ENCODE measurements around the gene ABCD4.
A peak's percentile ranks its signal among the peaks of the same experiment; 100 is the strongest.
"Not testable (repeated sequence)": the region's sequence is repeated elsewhere in the genome, so short reads cannot be mapped to it uniquely, and the experiment has no call there.

The ABCD4 gene

DNA sequence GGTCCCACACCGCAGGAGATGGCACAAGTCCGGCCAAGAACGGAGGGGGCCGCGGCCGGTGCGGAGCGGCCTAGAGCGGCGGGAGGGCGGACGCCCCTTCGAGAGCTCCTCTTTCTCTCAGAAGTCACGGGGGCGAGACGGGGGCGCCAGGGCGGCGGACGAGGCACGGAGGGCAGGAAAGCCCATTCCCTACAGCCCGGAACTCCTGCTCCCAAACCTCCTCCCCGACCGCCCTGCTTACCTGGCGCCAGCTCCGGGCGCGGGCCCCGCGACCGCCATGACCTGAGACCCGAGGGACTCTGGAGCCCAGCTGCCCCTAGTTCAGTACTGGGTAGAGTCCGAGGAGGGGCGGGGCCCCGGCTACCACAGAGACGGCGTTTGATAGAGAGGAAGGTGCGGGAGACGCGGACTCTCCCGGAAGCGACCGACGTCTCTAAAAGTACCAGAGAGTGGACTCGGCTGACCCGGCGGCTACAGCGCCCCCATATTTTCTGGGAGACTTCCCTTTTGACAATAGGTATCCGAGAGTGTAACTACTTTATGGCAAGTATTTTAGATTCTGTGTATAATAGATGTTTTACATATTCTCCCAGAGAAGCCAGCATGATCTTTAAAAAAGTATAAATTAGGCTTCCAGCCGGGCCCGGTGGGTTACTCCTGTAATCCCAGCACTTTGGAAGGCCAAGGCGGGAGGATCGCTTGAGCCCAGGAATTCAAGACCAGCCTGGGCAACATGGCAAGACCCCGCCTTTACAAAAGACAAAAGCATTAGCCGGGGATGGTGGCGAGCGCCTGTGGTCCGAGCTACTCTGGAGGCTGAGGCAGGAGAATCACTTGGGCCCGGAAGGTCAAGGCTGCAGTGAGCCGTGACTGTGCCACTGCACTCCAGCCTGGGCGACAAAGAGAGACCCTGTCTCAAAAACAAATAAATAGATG lies at the start of gene ABCD4:
Gene ABCD4, minus strand, starts transcription at position 301 of the 936 bp plus-strand sequence. Its CDS starts 22 bp downstream, at position 279.
- H3K4me3 ChIP-seq, result peak within 1 kb of the TSS; percentile 67 to 97 (median 88)
- peak within 1 kb of the TSS; percentile 29 to 96 (median 90) for H3K27ac ChIP-seq

DNA sequence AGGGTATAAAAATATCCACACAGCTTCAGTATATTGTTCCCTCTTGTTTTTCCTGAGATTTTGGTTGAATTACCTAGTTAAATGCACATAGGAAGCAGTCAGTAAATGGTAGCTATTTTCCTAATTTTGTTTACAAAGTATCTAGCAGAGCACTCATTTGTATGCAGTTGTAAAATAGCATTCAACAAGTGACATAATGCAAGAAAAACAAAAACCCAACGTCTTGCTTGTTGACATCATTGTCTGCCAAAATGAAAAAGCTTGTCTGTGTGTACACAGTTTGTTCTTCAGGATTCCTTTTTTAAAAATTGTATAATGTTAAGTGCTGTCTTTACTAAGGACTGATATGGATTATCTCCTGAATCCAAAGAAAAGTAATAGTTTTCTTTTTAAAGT lies 48.2 kb upstream of the ABCD4 start:
- no peak overlapping the region for H3K27ac ChIP-seq
- no peak overlapping the region for H3K4me3 ChIP-seq

DNA sequence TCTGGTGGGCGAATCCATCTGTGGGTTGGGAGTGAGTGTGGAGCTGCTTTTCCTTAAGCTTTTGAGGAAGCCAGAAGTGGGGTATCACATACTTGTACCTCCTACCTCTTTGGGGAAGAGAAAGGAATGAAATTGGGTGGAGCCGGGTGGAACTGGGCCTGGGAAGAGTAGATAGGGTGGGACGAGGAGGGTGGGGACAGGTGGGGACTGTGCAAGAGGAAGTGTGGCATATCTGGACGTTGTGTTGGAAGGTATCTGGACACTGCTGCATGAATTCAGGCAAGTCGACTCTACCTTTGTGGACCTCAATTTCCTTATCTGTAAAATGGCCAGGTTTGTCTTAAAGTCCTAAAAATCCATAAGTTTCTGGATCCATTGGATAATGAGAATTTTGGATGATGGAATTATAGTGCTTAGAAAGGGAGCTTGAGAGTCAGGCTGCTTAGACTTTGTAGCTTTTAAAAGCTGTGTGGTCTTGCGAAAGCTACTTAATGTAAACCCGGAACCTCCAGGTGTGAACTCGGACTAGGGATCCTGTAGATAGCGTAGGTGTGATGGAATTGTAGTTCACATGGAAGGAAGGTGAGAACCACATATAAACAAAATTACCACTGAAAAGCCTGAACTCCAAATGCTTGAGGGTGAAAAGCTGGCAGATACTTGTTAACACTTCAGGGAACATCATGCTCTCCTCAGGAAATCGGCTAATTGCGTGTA lies 47.6 kb upstream of the ABCD4 start:
- Histone ChIP-seq H3K4me3 (no peak overlapping the region), H3K27ac (no peak overlapping the region)

DNA sequence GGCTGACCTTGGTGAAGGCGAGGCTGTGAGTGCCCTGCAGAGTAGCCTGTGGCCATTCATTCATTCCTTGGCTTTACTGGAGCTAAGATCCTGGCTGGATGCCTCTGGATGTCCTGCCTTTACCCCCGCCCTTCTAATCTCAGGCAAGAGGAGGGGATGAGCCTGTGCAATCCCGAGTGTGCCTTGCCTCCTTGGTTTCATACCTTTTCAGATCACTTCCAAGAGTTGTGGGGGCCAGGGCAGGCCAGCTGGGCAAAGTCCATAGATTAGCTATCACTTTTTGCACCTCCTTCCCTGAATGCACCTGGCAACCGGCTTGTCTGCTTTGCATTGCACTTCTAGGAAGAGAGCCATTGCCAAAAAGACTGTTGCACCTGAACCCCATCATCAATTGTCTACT lies 47.0 kb upstream of the ABCD4 start:
- Histone ChIP-seq H3K4me3 (no peak overlapping the region), H3K27ac (no peak overlapping the region)

DNA sequence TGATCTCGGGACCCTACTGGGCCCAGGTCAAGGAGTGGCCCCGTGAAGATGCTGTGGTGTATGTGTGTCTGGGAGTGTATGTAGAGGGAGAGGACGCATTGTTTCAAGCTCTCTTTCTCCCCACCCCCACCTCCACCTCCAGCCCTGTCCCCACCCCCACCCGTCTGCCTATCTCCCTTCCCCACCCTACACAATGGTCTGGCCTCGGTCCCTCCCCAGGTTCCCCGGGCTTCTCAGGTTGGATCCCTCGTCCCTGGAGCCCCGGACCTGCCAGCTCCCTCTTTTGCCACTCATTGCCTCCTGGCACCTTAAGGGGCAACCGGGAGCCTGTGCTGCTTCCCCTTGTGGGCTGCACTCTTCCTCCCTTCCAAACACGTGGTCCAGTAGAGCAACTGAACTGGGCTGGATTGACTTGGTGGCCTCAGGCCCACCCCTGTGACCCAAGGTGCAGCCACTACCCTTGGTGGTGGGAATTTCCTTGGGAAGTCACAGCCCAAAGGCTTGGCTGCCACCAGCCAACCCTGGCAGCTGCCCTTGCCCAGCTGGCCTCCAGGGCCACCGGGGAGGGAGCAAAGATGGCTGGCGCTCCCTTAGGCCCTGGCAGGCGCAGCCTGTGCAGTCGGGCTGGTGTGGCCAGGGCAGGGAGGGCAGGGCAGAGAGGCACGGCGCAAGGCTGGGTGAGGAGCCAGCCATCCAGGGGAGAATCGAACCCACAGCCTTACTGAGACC lies 46.2 kb upstream of the ABCD4 start:
- H3K4me3 ChIP-seq, result no peak overlapping the region
- no peak overlapping the region for H3K27ac ChIP-seq

DNA sequence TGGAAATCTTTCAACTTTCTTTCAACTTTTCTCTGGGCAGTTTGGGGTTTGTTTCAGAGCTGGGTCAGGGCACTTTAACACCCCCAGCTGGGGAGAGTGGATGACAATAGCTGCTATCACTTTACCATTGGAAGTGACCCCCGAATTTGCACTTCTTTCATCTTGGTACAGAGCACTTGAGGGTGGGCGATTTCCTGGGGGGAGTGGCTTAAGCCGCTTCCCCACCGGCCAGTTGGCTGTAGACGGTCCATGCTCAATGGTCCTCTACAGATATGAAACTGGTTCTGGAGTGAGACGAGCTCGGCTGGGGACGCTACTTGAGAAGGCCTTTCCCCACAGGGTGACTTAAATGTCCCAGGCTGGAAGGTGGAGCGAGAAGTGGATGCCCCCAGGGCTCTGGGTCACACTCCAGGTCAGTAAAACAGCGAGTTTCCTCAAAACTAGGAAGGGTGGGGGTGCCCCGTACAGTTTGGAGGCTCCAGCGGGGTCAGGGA lies 45.6 kb upstream of the ABCD4 start, which contains the start of gene VRTN:
Gene VRTN, plus strand, starts transcription at position 231 of the 494 bp plus-strand sequence. CDS start 8,313 bp downstream, outside the sequence.
- no peak within 1 kb of the TSS for H3K27ac ChIP-seq
- no peak within 1 kb of the TSS for H3K4me3 ChIP-seq

DNA sequence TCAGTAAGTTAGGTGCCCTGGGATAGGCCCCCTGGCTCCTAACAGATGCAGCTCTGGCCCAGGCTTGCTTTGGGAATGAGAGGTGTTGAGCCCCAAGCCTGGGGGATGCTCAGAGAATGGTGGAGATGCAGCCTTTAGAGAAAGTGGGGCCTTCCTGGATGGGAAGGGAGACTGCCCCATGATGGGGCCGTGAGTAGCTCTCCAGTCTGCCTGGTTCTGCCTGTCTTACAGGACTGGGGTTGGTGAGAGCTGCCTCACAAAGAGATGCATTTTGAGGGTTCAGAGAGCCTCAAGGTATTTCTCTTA lies 45.0 kb upstream of the ABCD4 start:
- Histone ChIP-seq H3K27ac (no peak overlapping the region), H3K4me3 (no peak overlapping the region)

DNA sequence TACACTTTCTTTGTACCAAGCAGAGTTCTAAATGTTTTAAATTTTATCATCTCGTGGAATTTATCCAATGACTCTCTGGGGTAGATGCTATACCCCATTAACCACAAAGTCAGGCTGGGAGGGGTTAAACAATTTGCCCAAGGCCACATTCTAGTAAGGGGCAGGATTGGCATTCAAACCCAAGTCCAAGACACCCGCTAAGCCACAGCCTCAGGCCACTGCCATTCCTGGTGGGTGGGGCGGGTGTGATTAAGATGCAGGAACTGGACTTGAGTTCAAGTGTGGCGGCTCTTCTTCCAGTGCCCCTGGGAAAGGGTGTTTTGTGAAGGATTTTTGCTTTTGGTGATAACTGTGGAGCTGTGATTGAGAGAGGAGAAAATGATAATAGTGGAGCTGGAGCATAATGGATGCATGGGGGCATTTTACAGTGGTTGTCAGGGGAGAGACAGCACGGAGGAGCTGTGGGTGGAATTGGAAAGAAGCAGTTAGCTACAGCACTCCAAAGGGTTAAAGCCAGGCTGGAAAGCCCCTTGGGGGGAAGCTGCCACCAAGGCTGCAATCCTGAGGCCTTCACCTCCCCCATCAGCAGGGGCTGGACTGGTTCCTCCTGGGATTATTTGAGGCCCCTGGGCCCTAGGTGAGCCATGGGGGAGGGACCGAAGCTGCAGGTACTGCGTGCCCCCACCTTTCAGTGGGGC lies 44.5 kb upstream of the ABCD4 start:
- no peak overlapping the region for H3K27ac ChIP-seq
- no peak overlapping the region for H3K4me3 ChIP-seq

DNA sequence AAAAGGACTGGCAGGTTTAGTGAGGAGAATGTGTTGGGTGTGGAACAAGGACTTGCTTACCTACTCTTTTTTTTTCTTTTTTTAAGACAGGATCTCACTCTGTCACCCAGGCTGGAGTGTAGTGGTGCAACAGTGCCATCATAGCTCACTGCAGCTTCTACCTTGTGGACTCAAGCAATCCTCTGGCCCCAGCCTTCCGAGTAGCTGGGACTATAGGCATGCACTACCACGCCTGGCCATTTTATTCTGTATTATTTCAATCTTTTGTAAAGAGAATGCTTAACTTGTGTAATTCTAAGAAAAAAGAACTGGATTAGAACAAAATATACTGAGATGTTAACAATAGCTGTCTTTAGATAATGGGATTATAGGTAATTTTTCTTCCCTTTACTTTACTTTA lies 43.6 kb upstream of the ABCD4 start:
- H3K4me3 ChIP-seq, result no peak overlapping the region
- no peak overlapping the region for H3K27ac ChIP-seq

DNA sequence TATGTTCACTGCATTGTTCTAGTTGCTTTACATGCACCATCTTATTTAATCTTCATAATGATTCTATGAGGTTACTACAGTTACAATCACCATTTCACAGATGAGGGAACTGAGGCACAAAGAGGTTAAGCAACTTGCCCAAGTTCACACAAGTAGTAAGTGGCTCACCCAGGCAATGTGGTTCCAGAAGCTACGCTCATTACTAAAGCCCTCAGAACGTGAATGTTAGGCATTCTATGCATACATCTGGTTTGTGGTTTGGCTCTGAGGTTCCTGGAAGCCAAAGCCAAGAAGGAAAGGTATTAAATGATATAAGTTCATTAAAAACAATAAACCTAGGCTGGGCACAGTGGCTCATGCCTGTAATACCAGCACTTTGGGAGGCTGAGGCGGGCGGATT lies 31.2 kb upstream of the ABCD4 start:
- H3K27ac ChIP-seq, result no peak overlapping the region
- H3K4me3 ChIP-seq, result no peak overlapping the region

DNA sequence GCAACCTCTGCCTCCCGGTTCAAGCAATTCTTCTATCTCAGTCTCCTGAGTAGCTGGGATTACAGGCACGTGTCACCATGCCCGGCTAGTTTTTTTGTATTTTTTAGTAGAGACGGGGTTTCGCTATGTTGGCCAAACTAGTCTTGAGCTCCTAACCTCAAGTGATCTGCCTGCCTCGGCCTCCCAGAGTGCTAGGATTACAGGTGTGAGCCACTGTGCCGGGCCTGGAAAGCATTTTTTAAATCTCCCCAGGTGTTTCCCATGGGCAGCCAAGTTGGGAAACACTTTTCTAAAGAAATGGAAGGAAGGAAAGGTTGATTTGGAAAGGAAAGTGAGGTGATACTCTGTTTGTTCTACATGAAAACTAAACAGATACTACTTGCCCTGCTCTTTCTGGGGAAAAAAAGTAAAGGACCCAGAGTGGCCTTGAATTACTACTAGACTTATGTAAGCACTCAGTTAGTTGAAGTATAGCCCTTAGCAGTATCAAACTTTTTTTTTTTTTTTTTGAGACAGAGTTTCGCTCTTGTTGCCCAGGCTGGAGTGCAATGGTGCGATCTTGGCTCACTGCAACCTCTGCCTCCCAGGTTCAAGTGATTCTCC lies 27.3 kb upstream of the ABCD4 start:
- not testable (repeated sequence) for H3K27ac ChIP-seq, H3K4me3 ChIP-seq

DNA sequence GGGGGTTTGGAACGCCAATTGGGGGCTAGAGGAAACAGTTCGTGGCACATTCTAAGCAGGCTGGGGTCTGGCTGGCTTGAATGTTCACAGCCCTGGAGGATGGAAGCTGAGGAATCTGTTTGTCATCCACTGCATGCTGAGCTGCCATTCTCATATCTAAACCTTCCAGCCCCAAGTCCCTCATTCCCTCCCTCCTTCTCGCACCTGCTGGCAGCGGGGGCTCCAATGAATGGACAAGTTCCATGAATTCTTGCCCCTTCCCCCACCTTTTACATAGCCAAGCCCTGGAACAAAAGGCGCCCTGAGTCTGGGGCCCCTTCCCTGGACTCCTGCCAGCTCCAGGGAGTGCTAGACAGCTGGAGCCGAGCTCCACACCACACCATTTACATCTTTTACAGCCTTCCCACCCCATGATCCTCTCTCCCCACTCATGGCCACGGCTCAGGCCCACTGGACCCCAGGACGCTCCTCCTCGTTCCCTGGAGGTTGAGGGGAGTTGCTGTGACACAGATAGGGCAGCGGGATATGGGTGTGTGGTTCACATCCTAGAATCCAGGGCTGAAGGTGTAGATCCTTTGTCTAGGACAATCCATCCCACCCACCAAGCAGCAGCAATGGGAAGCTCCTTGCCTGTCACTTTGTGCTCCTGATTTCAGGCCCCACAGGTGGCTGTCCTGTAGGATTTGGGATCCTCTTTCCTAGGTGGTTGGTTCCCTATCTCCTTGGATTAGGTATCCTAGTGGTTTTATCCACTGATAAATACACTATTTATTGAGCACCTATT lies 23.8 kb upstream of the ABCD4 start:
- no peak overlapping the region for H3K27ac ChIP-seq

DNA sequence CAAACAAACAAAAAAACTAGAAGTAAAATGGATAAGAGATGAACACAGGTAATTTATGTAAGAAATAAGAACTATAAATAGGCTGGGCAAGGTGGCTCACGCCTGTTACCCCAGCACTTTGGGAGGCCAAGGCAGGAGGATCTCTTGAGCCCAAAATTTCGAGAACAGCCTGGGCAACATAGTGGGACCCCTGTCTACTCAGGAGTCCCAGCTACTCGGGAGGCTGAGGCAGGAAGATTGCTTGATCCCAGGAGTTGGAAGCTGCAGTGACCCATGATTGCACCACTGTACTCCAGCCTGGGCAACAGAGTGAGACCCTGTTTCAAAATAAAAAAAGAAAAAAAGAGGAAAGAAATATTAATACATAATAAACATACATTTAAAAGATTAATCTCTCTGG lies 22.7 kb upstream of the ABCD4 start:
- H3K4me3 ChIP-seq, result no peak overlapping the region

More for the DNA sequence above, 23.8 kb upstream of the ABCD4 start:
- no peak overlapping the region for H3K4me3 ChIP-seq

DNA sequence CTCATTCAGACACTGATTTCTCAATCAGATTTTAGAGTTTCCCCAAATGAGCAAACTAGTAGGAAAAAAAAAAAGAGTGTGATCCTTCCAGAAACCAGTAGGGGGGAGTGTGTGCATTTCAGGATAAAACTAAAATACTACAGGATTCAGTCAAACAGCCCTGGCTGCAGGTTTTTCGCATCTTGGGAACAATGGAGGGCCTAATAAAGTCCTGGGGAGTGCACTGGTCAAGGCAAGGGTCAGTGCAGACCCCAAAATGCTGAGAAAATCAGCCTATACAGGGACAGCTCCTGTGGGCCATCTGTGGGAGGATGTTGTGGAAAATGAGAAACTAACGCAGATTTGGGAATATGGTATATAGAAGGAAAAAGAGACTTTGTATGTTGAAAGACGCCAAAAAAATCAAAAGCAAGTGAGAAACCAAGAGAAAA lies 22.2 kb upstream of the ABCD4 start:
- H3K27ac ChIP-seq, result no peak overlapping the region
- H3K4me3 ChIP-seq, result no peak overlapping the region

More for the DNA sequence above, 22.7 kb upstream of the ABCD4 start:
- H3K27ac ChIP-seq, result no peak overlapping the region

DNA sequence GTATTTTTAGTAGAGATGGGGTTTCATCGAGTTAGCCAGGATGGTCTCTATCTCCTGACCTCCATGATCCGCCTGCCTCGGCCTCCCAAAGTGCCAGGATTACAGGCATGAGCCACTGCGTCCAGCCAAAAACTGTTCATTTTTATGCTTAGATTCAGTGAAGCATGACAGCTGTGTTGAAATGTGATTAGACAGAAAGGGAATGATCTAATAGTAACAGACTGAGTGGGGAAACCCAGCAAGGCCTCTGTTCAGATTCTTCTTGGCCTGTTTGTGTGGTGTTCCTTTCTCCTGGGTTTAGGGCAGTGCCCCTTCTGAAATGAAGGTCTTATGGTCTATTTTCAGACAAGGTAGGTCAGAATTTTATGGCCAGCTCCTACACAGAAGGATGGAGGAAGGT lies 11.8 kb upstream of the ABCD4 start:
- Histone ChIP-seq H3K27ac (no peak overlapping the region), H3K4me3 (no peak overlapping the region)

DNA sequence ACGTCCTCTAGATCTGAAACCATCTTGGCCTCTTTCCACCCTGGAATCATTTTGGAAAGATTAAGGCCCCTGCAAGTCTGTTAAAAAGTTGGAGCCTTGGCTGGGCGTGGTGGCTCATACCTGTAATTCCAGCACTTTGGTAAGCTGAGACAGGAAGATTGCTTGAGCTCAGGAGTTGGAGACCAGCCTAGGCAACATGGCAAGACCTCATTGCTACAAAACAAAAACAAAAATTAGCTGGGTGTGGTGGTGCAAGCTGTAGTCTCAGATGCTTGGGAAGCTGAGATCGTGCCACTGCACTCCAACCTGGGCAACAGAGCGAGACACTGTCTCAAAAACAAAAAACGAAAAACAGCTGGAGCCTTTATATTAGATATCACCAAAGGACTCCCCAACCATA lies 10.9 kb upstream of the ABCD4 start:
- no peak overlapping the region for H3K4me3 ChIP-seq
- no peak overlapping the region for H3K27ac ChIP-seq

DNA sequence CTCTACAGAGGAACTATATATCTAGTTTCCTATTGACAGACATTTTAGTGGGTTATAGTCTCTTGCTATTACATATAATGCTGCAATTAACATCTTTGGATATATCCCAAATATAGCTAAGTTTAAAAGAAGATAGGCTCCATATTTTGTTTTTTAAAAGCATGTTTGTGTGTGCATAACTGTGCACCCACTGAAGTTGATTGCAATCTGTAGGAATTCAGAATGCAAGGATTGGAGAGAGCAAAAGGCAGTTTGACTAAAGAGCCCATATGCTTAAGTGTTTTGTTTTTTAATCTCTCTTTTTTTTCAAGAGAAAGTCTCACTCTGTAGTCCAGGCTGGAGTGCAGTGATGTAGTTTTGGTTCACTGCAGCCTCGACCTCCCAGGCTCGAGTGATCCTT lies 9.4 kb upstream of the ABCD4 start:
- Histone ChIP-seq H3K27ac (no peak overlapping the region), H3K4me3 (no peak overlapping the region)

Measured in skin epidermis (tissue), 12 donors.